Posterior vena cava (tissue), 2 donors: ENCODE results near the gene P3H1. TPM values are rescaled to one million over a fixed set of nuclear protein-coding genes. Genes with fewer than 3 reads are reported as not detected.

Experiments
- DNase-seq: peaks from one replicate; pipeline ENCODE4 v3.0.0-alpha.2; 2020; ENCODE audit warnings: low spot score
- intact Hi-C, 2 donors: fragments of 100-400 bp; cut with DNase I; formaldehyde crosslinking; loops; one replicate each; pipeline versions ENCODE4 v1.14.1 to v1.14.2; 2022 to 2023
- total RNA-seq, 2 donors: library from RNA; stranded (reverse); fragmentation: NEBNext Ultra II Directional; extraction: Animal tissue kit (Norgen Biotek cat#: 25700); gene quantifications; one replicate each; pipeline ENCODE4 v1.2.1, GENCODE V29; 2021
- donor health status: DM: yes; HTN: yes; CAD: no.
- donor health status: DM: yes; HTN: yes; CAD: no.

Gene P3H1
- total RNA-seq, 2 donors from 2014 or later: 28.4 to 45.0 TPM

DNA sequence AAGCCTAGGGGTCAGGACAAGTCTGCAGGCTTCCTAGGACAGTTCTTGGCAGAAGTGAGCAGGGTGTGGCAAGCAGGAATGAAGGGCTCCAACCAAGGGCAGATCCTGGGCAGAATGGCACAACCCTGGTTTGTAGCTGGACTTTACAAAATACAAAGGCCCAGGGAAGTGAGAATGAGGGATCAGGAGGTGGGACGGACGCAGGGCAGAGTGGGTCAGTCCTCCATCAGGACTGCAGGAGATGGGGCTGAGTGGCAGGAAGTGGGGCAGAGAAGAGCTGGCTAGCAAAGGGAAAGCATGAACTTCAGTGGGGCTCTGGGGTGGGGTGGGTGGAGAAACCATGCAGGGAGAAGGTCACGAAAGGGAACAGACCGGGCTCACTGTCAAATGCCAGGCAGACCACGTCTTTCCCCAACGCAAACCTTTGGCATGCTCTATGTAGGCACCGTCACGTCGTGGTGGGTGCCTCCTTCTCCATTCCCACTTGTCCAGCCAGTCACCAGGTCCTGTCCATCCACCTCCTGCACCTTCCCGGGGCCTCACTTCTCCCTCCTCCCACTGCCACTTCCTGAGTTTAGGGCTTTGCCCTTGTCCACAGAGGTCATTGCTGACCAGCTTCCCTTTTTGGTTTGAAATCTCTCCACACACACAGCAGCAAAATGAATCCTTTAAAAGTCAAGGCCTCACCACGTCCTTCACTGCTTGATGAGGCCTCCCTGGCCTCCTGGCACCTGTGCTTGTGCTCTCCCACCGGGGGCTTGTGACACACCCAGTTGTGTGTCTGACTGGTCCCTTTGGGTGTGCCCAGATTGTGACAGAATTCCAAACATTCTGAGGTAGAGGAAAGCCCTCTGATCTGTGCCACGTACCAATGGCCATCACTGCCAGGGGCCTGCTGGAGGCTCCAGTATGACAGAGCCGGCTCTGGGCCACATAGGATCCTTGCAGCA, 18.1 kb downstream of the P3H1 start:
- intact Hi-C loops: loop anchor here (10.0 kb wide), 2 partner anchors 164 to 174 kb away; no protein-coding TSS in a partner anchor
- no peak for DNase-seq

- intact Hi-C loops: loop anchor here (10.0 kb wide), 2 partner anchors 163 to 173 kb away; no protein-coding TSS in a partner anchor
- no peak for DNase-seq
Observed at GRCh38 chr1:42748021-42748420, 18.8 kb downstream of the P3H1 start.

DNA sequence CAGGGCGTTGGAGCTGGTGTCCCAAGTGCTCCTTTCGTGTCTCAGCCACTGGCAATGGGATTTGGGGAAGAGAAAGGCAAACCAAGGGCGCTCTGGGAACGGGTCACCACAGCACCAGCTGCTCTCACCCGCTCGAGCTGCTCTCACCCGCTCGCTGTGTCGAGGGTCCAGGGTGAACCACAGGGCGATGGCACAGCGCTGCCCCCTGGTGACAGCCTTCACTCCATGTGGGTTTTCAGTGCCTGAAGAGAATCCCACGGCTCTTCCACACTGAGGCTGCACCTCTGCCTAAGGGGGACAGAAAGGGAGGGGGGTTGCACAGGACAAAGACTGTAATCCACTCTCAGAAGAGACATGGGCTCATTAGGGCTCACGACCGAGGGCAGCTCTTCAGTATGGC, 19.7 kb downstream of the P3H1 start:
- DNase-seq: no peak
- intact Hi-C loops: loop anchor here (10.0 kb wide), 2 partner anchors 162 to 172 kb away; no protein-coding TSS in a partner anchor

DNA sequence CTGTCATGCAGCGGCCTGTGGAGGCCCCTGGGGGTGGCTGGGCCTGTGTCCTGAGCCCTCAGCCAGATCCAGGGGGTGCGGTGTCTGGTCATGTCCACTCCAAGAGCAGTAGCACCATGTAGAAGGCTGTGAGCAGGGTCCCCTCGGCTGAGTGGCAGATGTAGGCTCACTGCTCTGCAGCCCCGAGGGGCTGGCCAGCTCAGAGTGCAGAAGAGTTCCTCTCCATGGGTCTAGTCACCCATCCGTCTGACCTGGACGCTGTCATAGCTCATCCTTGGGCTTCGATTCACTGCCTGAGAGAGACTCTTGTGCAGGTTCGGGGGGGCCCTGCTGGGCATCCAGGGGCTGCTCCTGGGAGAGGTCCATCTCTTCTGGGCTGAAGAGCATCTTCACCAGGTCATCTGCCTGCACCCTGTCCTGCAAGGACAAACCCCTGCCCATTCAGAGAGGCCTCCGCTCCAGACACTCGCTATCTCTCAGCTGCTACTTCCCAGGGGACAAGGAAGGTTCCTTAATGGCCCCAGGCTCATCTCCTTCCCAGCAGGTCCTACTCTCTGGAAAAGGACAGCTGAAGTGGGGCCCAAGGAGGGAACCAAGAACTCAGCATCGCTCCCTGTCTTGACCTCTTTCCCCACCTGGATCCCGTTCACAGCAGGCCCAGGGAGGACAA, 20.3 kb downstream of the P3H1 start:
- no peak for DNase-seq
- intact Hi-C loops: loop anchor here (10.0 kb wide), 2 partner anchors 162 to 172 kb away; no protein-coding TSS in a partner anchor

GRCh38 chr1:42745851-42746250, 21.0 kb downstream of the P3H1 start:
- no peak for DNase-seq
- intact Hi-C loops: loop anchor here (10.0 kb wide), 2 partner anchors 161 to 171 kb away; no protein-coding TSS in a partner anchor

DNA sequence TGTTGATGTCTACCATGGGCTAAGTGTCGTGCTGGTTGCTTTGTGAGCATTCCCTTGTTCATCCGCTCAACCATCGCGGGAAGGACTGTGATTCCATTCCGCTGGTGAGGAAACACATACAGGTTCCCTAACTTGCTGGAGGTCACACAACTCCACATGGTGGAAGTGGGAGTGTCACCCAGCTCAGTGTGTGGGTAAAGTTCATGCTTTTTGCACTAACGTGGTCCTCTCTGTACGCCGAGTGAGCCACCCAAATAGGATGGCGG, 22.7 kb downstream of the P3H1 start:
- intact Hi-C loops: loop anchor here (10.0 kb wide), 2 partner anchors 159 to 169 kb away; no protein-coding TSS in a partner anchor
- no peak for DNase-seq

DNA sequence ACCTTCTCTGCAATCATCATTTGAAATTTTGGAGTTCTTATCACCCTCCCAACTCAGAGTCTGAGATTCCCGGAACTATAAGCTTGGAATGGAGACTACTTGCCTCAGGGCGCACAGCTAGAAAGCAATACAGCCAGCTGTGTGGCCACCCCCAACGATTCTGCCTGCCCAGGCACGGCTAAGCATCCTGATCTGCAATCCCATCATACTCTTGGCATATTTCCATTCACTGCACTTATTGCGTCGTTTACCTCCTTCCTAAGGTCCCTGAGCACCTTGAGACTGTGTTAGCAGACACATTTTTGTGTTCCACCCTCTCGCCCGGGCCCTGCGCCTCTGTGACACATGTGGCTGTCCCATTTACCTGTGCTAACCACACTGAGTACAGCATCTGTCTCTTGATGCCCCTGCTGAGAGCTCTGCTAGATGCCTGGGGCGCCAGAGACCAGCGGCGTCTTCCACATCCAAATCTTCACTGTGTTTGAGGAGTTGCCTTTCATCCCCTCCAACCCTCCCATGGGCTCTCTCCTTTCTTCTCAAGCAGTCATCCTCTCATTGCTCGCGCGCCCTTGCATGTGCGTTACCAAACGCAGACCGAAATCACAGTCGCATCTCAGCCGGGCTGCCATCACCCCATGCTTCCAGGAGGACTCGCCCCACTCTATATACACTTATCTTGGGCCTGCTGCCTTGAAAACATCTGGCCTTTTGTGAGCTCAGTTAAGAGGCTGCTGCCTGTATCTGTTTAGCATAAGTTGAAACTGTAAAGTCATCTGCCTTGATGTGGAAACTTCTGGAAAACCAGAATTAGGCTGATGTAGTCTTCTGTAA, 23.3 kb downstream of the P3H1 start:
- intact Hi-C loops: loop anchor here (10.0 kb wide), 2 partner anchors 159 to 169 kb away; no protein-coding TSS in a partner anchor

GRCh38 chr1:42742617-42743316, 24.1 kb downstream of the P3H1 start:
- DNase-seq: no peak
- intact Hi-C loops: loop anchor here (10.0 kb wide), 2 partner anchors 158 to 168 kb away; no protein-coding TSS in a partner anchor

More for the DNA sequence above, 23.3 kb downstream of the P3H1 start:
- DNase-seq: no peak

DNA sequence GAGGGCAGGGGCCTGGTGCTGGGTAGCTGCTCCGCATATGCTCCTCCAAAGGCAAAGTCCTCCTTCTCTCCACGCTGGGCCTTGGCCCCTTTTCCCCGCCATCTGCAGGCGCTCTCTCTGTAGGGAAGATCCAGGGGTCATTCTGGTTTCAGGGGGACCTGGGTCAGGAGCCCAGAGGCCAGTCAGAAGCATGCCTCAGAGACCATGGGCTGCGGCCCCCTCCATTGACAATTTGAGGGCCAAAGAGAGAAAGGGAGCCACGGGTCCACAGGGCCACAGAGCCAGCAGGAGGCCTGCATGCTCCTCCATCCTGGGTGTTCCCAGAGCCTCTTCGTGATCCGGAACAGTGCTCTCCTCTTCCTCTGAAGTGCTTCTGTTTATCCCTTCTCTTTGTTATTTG, 24.7 kb downstream of the P3H1 start:
- DNase-seq: no peak
- intact Hi-C loops: loop anchor here (10.0 kb wide), 2 partner anchors 157 to 167 kb away; no protein-coding TSS in a partner anchor

GRCh38 chr1:42741706-42742105, 25.1 kb downstream of the P3H1 start:
- intact Hi-C loops: loop anchor here (10.0 kb wide), 2 partner anchors 157 to 167 kb away; no protein-coding TSS in a partner anchor
- DNase-seq: no peak

DNA sequence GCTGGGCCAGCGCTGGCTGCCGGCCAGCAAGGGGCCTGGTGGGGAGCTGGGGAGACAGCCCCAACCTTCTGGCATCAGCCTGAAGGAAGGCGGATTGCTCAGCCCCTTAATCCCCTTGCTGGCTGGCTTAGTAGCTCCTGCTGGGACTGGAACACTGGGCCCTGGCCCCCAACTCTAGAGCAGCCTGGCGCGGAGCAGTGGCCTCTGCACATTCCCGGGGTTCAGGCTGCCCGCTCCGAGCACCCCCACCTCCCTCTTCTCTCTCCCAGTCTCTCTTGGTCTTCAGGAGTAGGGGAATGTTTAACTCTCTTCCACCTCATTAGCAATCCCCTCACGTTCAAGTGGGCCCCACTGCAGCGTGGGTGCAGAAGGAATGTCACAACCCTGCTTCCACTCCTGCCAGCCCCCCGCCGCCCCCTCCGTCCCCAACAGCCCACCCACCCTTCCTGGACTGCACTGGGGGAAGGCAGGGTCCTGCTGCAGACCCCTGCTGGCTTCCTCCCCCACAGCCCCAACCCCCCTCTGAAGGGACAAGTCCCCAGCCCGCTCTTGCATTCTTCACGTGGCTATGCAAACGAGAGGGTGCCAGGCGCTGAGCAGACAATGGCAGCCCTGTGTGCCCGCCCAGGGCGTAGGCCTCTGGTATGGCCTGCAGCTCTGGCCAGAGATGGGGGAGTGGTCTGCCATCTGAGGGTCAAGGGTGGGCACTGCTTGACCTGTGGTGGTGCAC, 25.8 kb downstream of the P3H1 start:
- intact Hi-C loops: loop anchor here (10.0 kb wide), 2 partner anchors 156 to 166 kb away; no protein-coding TSS in a partner anchor
- DNase-seq: no peak

GRCh38 chr1:42739753-42740700, 26.8 kb downstream of the P3H1 start, which contains the start of gene CLDN19:
Gene CLDN19 (minus strand): TSS chr1:42740236. CDS start chr1:42740063, 173 bp downstream.
- DNase-seq: no peak
- intact Hi-C loops: loop anchor here (5.0 to 10.0 kb wide), 4 partner anchors 155 to 1568 kb away; no protein-coding TSS in a partner anchor

- DNase-seq: no peak
- intact Hi-C loops: loop anchor here in 1 of 2 donors (5.0 to 10.0 kb wide), 2 partner anchors 1064 to 1566 kb away; no protein-coding TSS in a partner anchor
Observed at GRCh38 chr1:42738678-42739226, 28.1 kb downstream of the P3H1 start.

DNA sequence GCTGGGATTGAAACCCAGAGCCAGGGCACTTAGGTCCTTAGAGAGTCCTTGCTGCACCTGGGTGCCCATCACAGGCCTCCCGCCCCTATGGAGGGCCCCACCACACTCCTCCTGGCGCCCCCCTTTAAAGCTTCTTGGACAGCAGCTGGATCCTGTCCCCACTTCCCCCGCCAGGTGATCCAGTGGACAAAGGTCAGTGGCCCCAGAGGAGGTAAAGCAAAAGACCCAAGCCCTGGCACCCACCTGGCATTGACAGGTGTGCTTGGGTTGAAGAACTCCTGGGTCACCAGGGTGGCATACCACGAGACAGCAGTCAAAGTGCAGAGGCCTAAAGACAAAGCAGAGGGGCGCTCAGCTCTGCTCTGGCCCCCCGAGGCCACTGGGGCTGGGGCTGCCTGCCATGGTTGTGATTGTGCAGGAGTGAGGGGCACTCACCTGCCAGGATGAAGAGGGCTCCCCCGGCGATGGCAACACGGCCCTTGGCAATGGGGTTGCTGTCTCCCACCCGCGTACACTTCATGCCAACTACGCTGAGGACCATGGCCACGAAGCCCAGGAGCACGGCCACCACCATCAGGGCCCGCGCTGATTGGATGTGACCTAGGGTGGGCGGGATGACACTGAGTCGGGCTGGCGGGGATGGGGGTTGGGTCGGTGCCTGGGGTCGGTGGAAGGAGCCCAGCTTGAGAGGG, 28.7 kb downstream of the P3H1 start:
- intact Hi-C loops: loop anchor here in 1 of 2 donors (5.0 to 10.0 kb wide), 2 partner anchors 1063 to 1566 kb away; no protein-coding TSS in a partner anchor
- no peak for DNase-seq

DNA sequence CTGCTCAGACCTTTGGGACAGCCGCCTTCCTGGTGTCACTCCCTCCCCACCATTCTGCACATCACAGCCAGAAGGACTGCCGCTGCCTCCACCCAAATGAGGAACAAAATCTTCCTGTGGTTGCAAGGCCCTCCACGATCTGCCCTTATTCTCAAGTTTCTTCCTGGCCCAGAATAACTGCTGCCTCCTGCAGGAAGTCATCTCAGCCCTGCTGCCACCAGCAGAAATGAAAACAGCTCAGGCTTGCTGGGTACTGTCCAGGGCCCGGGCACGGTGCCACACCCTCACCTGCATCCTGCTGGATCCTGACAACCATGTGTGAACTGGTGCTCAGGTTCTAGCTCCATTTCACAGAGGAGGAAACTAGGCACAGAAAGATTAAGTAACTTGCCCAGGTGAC, 29.6 kb downstream of the P3H1 start:
- DNase-seq: no peak
- intact Hi-C loops: loop anchor here in 1 of 2 donors (5.0 to 10.0 kb wide), 2 partner anchors 1062 to 1565 kb away; no protein-coding TSS in a partner anchor
